GM19035 (cell line): ENCODE data around the gene FGGY.

Source experiments
- ATAC-seq: cut with Tn5 transposase; IDR thresholded peaks from one replicate; pipeline ENCODE4 v1.9.1; 2021; ENCODE audit not compliant: unreplicated experiment

The FGGY gene

GRCh38 chr1:59670662-59671061 is 373.8 kb downstream of the FGGY start:
- ATAC-seq: no peak

- no peak for ATAC-seq
Observed at GRCh38 chr1:59671066-59671952, 374.4 kb downstream of the FGGY start.

- no peak for ATAC-seq
Observed at GRCh38 chr1:59671953-59672305, 375.0 kb downstream of the FGGY start.

GRCh38 chr1:59672851-59673572 is 376.1 kb downstream of the FGGY start:
- no peak for ATAC-seq

- ATAC-seq: no peak
Observed at GRCh38 chr1:59673573-59674450, 376.9 kb downstream of the FGGY start.

- ATAC-seq: no peak
Observed at GRCh38 chr1:59674595-59674994, 377.7 kb downstream of the FGGY start.

GRCh38 chr1:59675936-59676335 is 379.0 kb downstream of the FGGY start:
- no peak for ATAC-seq

- ATAC-seq: no peak
Observed at GRCh38 chr1:59678040-59678439, 381.1 kb downstream of the FGGY start.

GRCh38 chr1:59678493-59679228 is 381.8 kb downstream of the FGGY start:
- ATAC-seq: no peak

GRCh38 chr1:59680044-59680443 is 383.1 kb downstream of the FGGY start:
- ATAC-seq: no peak

GRCh38 chr1:59682396-59683080 is 385.6 kb downstream of the FGGY start:
- no peak for ATAC-seq

GRCh38 chr1:59683197-59683596 is 386.3 kb downstream of the FGGY start:
- no peak for ATAC-seq

- no peak for ATAC-seq
Observed at GRCh38 chr1:59684698-59685097, 387.8 kb downstream of the FGGY start.

- ATAC-seq: no peak
Observed at GRCh38 chr1:59685101-59685500, 388.2 kb downstream of the FGGY start.

GRCh38 chr1:59685666-59686065 is 388.8 kb downstream of the FGGY start:
- no peak for ATAC-seq

GRCh38 chr1:59686170-59686569 is 389.3 kb downstream of the FGGY start:
- no peak for ATAC-seq

- ATAC-seq: no peak
Observed at GRCh38 chr1:59686574-59686973, 389.7 kb downstream of the FGGY start.

- no peak for ATAC-seq
Observed at GRCh38 chr1:59687081-59687480, 390.2 kb downstream of the FGGY start.

GRCh38 chr1:59688976-59689375 is 392.1 kb downstream of the FGGY start:
- no peak for ATAC-seq

- ATAC-seq: no peak
Observed at GRCh38 chr1:59689730-59690129, 392.8 kb downstream of the FGGY start.
